Hepatocyte (in vitro differentiated cells): ENCODE results near the gene BMP7. TPM values are rescaled to one million over a fixed set of nuclear protein-coding genes. Genes with fewer than 3 reads are reported as not detected.

Experiments used
- DNase-seq: peaks from one replicate; pipeline ENCODE4 v3.0.0-alpha.2; 2016; ENCODE audit warnings: low spot score
- H2AFZ ChIP-seq: fragments of 200-600 bp; sonication (generic); 2 replicates; pipeline ENCODE4 v1.6.0; 2016; ENCODE audit warnings: antibody characterized with exemption, mild to moderate bottlenecking
- H3K27ac ChIP-seq: fragments of 200-600 bp; sonication (generic); 2 replicates; pipeline ENCODE4 v1.5.1; 2016; ENCODE audit warnings: mild to moderate bottlenecking
- H3K27me3 ChIP-seq: fragments of 200-600 bp; sonication (generic); 2 replicates; pipeline ENCODE4 v1.6.1; 2016
- H3K36me3 ChIP-seq: fragments of 200-600 bp; sonication (generic); replicated peaks from 2 replicates; pipeline ENCODE4 v1.5.1; 2016; ENCODE audit warnings: low read depth; ENCODE audit not compliant: insufficient read depth
- H3K4me1 ChIP-seq: fragments of 200-600 bp; sonication (generic); 2 replicates; pipeline ENCODE4 v1.5.1; 2016; ENCODE audit warnings: mild to moderate bottlenecking, moderate library complexity; ENCODE audit not compliant: insufficient read depth
- H3K4me2 ChIP-seq: fragments of 200-600 bp; sonication (generic); 2 replicates; pipeline ENCODE4 v1.6.0; 2016
- H3K4me3 ChIP-seq: fragments of 200-600 bp; sonication (generic); 2 replicates; pipeline ENCODE4 v1.5.1; 2016; ENCODE audit warnings: mild to moderate bottlenecking
- H3K79me2 ChIP-seq: fragments of 200-600 bp; sonication (generic); 2 replicates; pipeline ENCODE4 v1.6.0; 2017; ENCODE audit warnings: mild to moderate bottlenecking
- H3K9me2 ChIP-seq: fragments of 200-600 bp; sonication (generic); replicated peaks from 2 replicates; pipeline ENCODE4 v1.6.0; 2017; ENCODE audit warnings: mild to moderate bottlenecking; ENCODE audit not compliant: insufficient read depth
- H3K9me3 ChIP-seq: fragments of 200-600 bp; sonication (generic); 2 replicates; pipeline ENCODE4 v1.5.1; 2016; ENCODE audit warnings: low read depth, mild to moderate bottlenecking
- H4K20me1 ChIP-seq: fragments of 200-600 bp; sonication (generic); 2 replicates; pipeline ENCODE4 v1.6.0; 2016; ENCODE audit warnings: mild to moderate bottlenecking; ENCODE audit not compliant: insufficient read depth, poor library complexity, severe bottlenecking
- EZH2 ChIP-seq: fragments of 200-600 bp; sonication (generic); IDR thresholded peaks from 2 replicates; pipeline ENCODE4 v1.6.1; 2016; ENCODE audit warnings: antibody characterized with exemption, mild to moderate bottlenecking, borderline replicate concordance
- EZH2phosphoT487 ChIP-seq: fragments of 200-600 bp; sonication (generic); IDR thresholded peaks from one replicate; pipeline ENCODE4 v1.6.1; 2018; ENCODE audit warnings: antibody characterized with exemption, mild to moderate bottlenecking, low read depth, moderate library complexity; ENCODE audit not compliant: unreplicated experiment, severe bottlenecking
- WGBS: methylation state at CpG from one replicate; pipeline ENCODE4 v1.1.6; 2016; ENCODE audit warnings: low lambda C conversion rate; ENCODE audit errors: missing lambda C conversion rate; 5-methylcytosine and 5-hydroxymethylcytosine counted together
- polyA plus RNA-seq: library from polyadenylated mRNA; unstranded; fragments of >200 nt; fragmentation: Nextera tagmentation; extraction: Ambion mirVana; gene quantifications from 2 replicates; pipeline ENCODE4 v1.2.1, GENCODE V29; 2016
- total RNA-seq: library from RNA; depleted of rRNA; stranded (reverse); fragments of >200 nt; gene quantifications from 2 replicates; pipeline ENCODE4 v1.2.3, GENCODE V29; 2014
- TF ChIP-seq, protein P1 (sequence below): fragments of 200-600 bp; sonication (generic); IDR thresholded peaks from 2 replicates; pipeline ENCODE4 v1.5.1; 2016; ENCODE audit warnings: antibody characterized with exemption, mild to moderate bottlenecking; ENCODE audit not compliant: poor library complexity

Gene BMP7
- total and polyA plus RNA-seq, 2 experiments from 2014 or later: 9.1 to 14.8 TPM

DNA sequence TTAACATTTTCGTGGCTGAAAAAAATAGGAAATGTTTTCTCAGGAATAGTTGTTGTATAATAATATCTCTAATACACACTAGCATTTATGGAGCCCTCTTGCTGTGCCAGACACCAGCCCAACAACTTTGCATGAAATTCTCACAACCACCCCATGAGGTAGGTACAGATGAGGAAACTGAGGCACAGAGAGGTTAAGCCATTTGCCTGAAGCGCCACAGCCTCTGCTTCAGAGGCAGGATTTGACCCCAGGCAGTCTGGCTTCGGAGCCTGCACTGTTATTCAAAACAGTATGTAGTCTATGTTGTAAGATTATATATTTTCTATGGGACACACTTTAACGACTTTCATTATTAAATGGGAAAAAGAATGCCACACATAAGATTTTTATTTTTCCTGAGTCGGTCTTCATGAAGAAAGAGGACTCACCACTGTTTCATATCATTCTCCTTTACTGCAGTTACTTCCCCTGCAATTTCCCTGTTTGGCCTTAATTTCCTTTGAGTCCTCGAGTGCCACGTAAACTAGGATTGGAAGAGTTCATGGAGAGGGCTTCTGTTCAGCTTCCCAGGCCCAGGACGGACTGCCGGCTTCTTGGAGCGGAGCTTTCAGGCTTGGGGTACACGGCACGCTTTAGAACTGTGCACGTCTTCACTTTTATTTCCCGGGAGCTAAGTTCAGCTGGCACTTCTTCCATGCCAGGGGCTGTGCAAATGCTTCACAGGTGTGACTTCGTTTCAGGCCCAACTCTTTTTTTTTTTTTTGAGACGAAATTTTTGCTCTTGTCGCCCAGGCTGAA, 128.0 kb downstream of the BMP7 start:
- H3K4me3 ChIP-seq: no peak overlapping the region
- no peaks in the 10 kb centered on the region for H3K27me3 ChIP-seq
- H3K4me2 ChIP-seq: no peak overlapping the region
- H3K36me3 ChIP-seq: no peaks in the 10 kb centered on the region
- no peak for TF ChIP-seq EZH2phosphoT487
- no peak for TF ChIP-seq EZH2
- TF ChIP-seq, protein P1, sequence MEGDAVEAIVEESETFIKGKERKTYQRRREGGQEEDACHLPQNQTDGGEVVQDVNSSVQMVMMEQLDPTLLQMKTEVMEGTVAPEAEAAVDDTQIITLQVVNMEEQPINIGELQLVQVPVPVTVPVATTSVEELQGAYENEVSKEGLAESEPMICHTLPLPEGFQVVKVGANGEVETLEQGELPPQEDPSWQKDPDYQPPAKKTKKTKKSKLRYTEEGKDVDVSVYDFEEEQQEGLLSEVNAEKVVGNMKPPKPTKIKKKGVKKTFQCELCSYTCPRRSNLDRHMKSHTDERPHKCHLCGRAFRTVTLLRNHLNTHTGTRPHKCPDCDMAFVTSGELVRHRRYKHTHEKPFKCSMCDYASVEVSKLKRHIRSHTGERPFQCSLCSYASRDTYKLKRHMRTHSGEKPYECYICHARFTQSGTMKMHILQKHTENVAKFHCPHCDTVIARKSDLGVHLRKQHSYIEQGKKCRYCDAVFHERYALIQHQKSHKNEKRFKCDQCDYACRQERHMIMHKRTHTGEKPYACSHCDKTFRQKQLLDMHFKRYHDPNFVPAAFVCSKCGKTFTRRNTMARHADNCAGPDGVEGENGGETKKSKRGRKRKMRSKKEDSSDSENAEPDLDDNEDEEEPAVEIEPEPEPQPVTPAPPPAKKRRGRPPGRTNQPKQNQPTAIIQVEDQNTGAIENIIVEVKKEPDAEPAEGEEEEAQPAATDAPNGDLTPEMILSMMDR: no peak
- H3K9me3 ChIP-seq: no peaks in the 10 kb centered on the region
- no peak for DNase-seq
- 80% methylated on average over 16 of the region's 17 CpGs for WGBS
- no peaks in the 10 kb centered on the region for H4K20me1 ChIP-seq
- no peaks in the 10 kb centered on the region for H3K79me2 ChIP-seq
- H3K4me1 ChIP-seq: peaks cover 4% of the 10 kb centered on the region
- no peak overlapping the region for H2AFZ ChIP-seq
- H3K9me2 ChIP-seq: no peaks in the 10 kb centered on the region
- H3K27ac ChIP-seq: no peak overlapping the region

DNA sequence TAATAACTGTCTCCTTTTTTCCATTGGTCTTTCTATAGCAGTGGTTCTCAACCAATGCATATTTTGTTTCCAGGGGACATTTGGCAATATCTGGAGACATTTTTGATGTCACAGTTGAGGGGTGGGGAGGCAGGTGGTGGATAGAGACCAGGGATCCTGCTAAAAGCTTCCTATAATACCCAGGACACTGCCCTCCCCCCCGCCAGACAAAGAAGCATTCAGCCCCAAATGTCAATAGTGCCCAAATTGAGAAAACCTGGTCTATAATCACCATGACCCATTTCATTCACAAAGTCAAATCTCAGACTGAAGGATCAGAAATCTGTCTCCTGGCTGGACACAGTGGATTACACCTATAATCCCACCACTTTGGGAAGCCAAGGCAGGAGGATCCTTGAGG, 128.8 kb downstream of the BMP7 start:
- Histone ChIP-seq H3K79me2 (no peaks in the 10 kb centered on the region), H3K27me3 (no peaks in the 10 kb centered on the region), H3K36me3 (no peaks in the 10 kb centered on the region), H4K20me1 (no peaks in the 10 kb centered on the region), H3K4me1 (peaks cover 4% of the 10 kb centered on the region), H3K4me2 (no peak overlapping the region), H3K9me2 (no peaks in the 10 kb centered on the region), H3K4me3 (no peak overlapping the region), H2AFZ (no peak overlapping the region), H3K9me3 (no peaks in the 10 kb centered on the region), H3K27ac (no peak overlapping the region)
- WGBS: 100% methylated on average over 1 of the region's 1 CpG
- DNase-seq: no peak
- TF ChIP-seq EZH2phosphoT487 (no peak), EZH2 (no peak)
- TF ChIP-seq, protein P1: no peak

DNA sequence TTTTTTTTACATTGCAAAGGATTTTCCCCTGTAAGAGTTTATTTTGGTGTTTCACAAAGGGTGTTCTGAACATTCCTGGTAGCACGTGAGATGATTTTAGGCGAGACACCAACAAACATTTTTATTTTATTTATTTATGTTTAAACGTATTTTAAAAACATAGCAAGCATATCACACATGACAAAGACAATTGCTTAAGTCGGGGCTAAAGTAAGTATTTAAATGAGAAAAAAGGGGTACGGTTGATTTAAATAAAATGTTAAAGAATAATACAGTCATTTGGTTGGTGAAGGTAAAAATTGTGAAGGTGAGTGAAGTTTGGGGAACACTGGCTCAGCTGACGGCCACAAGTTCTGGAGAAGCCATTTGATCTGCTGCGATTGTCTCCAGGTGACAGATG, 129.7 kb downstream of the BMP7 start:
- no peak for TF ChIP-seq EZH2phosphoT487
- TF ChIP-seq, protein P1: no peak
- no peak for TF ChIP-seq EZH2
- H3K9me2 ChIP-seq: no peaks in the 10 kb centered on the region
- H2AFZ ChIP-seq: no peak overlapping the region
- no peaks in the 10 kb centered on the region for H3K36me3 ChIP-seq
- no peaks in the 10 kb centered on the region for H3K9me3 ChIP-seq
- no peaks in the 10 kb centered on the region for H4K20me1 ChIP-seq
- no peaks in the 10 kb centered on the region for H3K27me3 ChIP-seq
- no peak for DNase-seq
- peaks cover 10% of the 10 kb centered on the region for H3K4me1 ChIP-seq
- no peak overlapping the region for H3K27ac ChIP-seq
- WGBS: 91% methylated on average over 7 of the region's 7 CpGs
- no peaks in the 10 kb centered on the region for H3K79me2 ChIP-seq
- no peak overlapping the region for H3K4me3 ChIP-seq
- no peak overlapping the region for H3K4me2 ChIP-seq

DNA sequence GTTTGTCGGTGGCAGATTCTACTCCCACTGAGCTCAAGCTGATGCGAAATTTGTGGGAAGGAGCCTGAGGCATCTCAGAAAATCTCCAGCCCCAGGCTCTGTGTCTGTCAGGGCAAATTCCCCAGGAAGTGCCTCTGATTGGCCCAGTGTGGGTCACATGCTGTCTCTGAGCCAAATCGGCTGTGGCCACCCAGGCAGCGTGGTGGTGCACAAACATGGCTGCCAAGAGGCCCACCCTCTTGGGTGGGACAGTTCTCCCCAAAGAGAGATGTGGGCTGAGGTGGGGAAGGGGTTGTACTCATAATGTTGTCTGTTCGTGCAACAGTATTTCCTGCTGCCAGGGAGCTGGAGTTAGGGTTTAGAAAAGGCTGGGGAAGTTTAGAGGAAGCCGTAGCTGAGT, 130.6 kb downstream of the BMP7 start:
- no peaks in the 10 kb centered on the region for H4K20me1 ChIP-seq
- H2AFZ ChIP-seq: no peak overlapping the region
- H3K27me3 ChIP-seq: no peaks in the 10 kb centered on the region
- H3K36me3 ChIP-seq: no peaks in the 10 kb centered on the region
- no peak overlapping the region for H3K4me3 ChIP-seq
- DNase-seq: no peak
- no peak overlapping the region for H3K4me2 ChIP-seq
- 87% methylated on average over 6 of the region's 6 CpGs for WGBS
- no peak overlapping the region for H3K27ac ChIP-seq
- H3K9me2 ChIP-seq: no peaks in the 10 kb centered on the region
- TF ChIP-seq EZH2phosphoT487 (no peak), EZH2 (no peak)
- TF ChIP-seq, protein P1: no peak
- H3K9me3 ChIP-seq: no peaks in the 10 kb centered on the region
- no peaks in the 10 kb centered on the region for H3K79me2 ChIP-seq
- H3K4me1 ChIP-seq: peaks cover 15% of the 10 kb centered on the region
